Left forelimb (tissue), 1 donor: ENCODE measurements around the gene RNU1-4.
"Not testable (repeated sequence)": the region's sequence is repeated elsewhere in the genome, so short reads cannot be mapped to it uniquely, and the experiment has no call there.

ENCODE experiments used
- DNase-seq: peaks from one replicate; pipeline ENCODE4 v3.0.0-alpha.2; 2018; ENCODE audit warnings: low spot score

Gene RNU1-4

GRCh38 chr1:16770139-16770759 is 29.9 kb downstream of the RNU1-4 start:
- DNase-seq, result peak; percentile 58

- not testable (repeated sequence) for DNase-seq
Observed at GRCh38 chr1:16770896-16771446, 30.7 kb downstream of the RNU1-4 start.

GRCh38 chr1:16772275-16773204 is 32.2 kb downstream of the RNU1-4 start:
- DNase-seq, result peak; percentile 65

GRCh38 chr1:16773205-16773596 is 32.9 kb downstream of the RNU1-4 start:
- DNase-seq, result not testable (repeated sequence)

GRCh38 chr1:16773723-16774122 is 33.4 kb downstream of the RNU1-4 start:
- not testable (repeated sequence) for DNase-seq

GRCh38 chr1:16774773-16775172 is 34.5 kb downstream of the RNU1-4 start:
- not testable (repeated sequence) for DNase-seq

- DNase-seq, result not testable (repeated sequence)
Observed at GRCh38 chr1:16775290-16775689, 35.0 kb downstream of the RNU1-4 start.

- DNase-seq, result not testable (repeated sequence)
Observed at GRCh38 chr1:16776248-16776647, 35.9 kb downstream of the RNU1-4 start.

- DNase-seq, result not testable (repeated sequence)
Observed at GRCh38 chr1:16776835-16777234, 36.5 kb downstream of the RNU1-4 start.

- DNase-seq, result peak; percentile 60
Observed at GRCh38 chr1:16777821-16778220, 37.5 kb downstream of the RNU1-4 start.

- DNase-seq, result not testable (repeated sequence)
Observed at GRCh38 chr1:16779525-16779924, 39.2 kb downstream of the RNU1-4 start.

GRCh38 chr1:16781033-16781432 is 40.7 kb downstream of the RNU1-4 start:
- not testable (repeated sequence) for DNase-seq

- DNase-seq, result not testable (repeated sequence)
Observed at GRCh38 chr1:16781625-16782024, 41.3 kb downstream of the RNU1-4 start.

- not testable (repeated sequence) for DNase-seq
Observed at GRCh38 chr1:16784955-16785354, 44.6 kb downstream of the RNU1-4 start.

- DNase-seq, result peak; percentile 40
Observed at GRCh38 chr1:16786362-16786761, 46.0 kb downstream of the RNU1-4 start.

GRCh38 chr1:16787175-16787574 is 46.9 kb downstream of the RNU1-4 start:
- not testable (repeated sequence) for DNase-seq

- DNase-seq, result not testable (repeated sequence)
Observed at GRCh38 chr1:16787711-16788110, 47.4 kb downstream of the RNU1-4 start.
